ACC112 (cell line): ENCODE results near the gene SRSF1.

Experiments used
- H2AFZ ChIP-seq: fragments of 200-600 bp; sonication (generic); one replicate; pipeline ENCODE4 v1.6.0; 2017; ENCODE audit warnings: antibody characterized with exemption, low read length; ENCODE audit not compliant: unreplicated experiment
- H3K27ac ChIP-seq: fragments of 200-600 bp; sonication (generic); 2 replicates; pipeline ENCODE4 v1.5.1; 2014; ENCODE audit warnings: low read depth, mild to moderate bottlenecking, antibody characterized with exemption, low read length, moderate library complexity
- H3K27me3 ChIP-seq: fragments of 200-600 bp; sonication (generic); 2 replicates; pipeline ENCODE4 v1.6.1; 2014; ENCODE audit warnings: mild to moderate bottlenecking, antibody characterized with exemption, low read length, moderate library complexity, mixed read lengths; ENCODE audit not compliant: insufficient read depth
- H3K36me3 ChIP-seq: fragments of 200-600 bp; sonication (generic); 2 replicates; pipeline ENCODE4 v1.6.1; 2016; ENCODE audit warnings: mild to moderate bottlenecking, antibody characterized with exemption, low read length, moderate library complexity, mixed read lengths; ENCODE audit not compliant: insufficient read depth
- H3K4me1 ChIP-seq: fragments of 200-600 bp; sonication (generic); one replicate; pipeline ENCODE4 v1.6.1; 2016; ENCODE audit warnings: low read length, mixed read lengths; ENCODE audit not compliant: insufficient read depth, unreplicated experiment, control insufficient read depth
- H3K4me3 ChIP-seq: fragments of 200-600 bp; sonication (generic); 2 replicates; pipeline ENCODE4 v1.5.1; 2014; ENCODE audit warnings: mild to moderate bottlenecking, low read depth, low read length
- H3K79me2 ChIP-seq: fragments of 200-600 bp; sonication (generic); one replicate; pipeline ENCODE4 v1.6.0; 2016; ENCODE audit warnings: low read length; ENCODE audit not compliant: control insufficient read depth, unreplicated experiment, insufficient read depth

The SRSF1 gene

DNA sequence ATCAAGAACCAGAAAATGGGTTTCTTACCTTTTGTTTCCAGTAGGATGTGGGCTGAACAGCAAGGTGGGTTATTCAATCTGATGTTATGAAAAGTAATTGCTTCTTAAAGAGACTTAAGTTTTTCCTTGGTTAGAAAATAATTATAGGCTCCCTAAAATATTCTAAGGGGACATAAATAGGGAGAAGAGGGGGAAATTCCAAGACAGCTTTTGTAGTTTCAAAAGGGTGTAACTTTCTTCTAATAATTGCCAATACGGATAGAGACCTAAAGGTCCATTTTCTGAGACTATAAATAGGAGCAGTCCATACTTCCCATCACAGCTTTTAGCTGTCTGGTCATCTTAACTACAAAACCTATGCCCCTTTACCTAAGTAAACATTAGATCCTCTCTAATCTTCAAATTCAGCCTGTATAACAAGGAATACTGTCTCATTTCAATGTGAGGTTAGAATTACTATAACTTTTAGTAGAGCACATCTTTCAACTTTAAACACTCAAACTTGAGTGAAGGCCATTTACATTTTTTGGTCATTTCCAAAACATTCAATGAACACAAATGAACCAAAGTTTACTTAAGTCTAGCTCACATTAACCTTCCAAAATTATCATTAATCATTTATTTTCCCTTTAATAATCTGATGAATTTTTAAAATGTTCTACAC lies 5.5 kb downstream of the SRSF1 start:
- Histone ChIP-seq H3K36me3 (peaks cover 75% of the 10 kb centered on the region), H2AFZ (no peak overlapping the region), H3K4me1 (peaks cover 47% of the 10 kb centered on the region), H3K79me2 (peaks cover 60% of the 10 kb centered on the region), H3K27ac (peak overlapping the region; percentile 14; the same call in 1 of the 2 replicates), H3K4me3 (no peak overlapping the region; the same call in 1 of the 2 replicates), H3K27me3 (no peaks in the 10 kb centered on the region)

DNA sequence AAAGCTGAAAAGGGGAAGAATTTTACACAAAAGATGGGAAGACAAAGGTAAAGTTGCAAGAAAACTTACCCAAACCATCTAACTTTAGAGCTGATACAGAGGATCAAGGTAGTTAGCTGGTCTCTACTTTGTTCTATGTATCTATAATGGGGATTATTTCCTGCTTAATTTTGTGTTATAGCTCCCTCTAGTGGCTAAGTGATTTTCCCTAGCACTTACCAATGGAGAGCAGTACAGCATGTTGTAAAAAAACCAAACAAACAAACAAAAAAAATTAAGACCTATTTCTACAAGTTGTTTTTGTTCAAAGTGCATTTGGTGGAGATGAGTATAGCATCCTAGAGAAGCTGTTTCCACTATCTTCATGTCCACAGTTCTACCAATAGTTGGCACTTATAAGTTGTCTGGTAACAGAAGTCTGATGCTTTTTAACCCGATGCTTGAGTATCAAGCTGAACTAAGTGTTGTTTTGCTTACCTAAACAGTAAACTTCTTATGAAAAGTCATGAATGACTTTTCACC lies 7.5 kb downstream of the SRSF1 start:
- peaks cover 59% of the 10 kb centered on the region for H3K36me3 ChIP-seq
- no peaks in the 10 kb centered on the region for H3K27me3 ChIP-seq
- peaks cover 40% of the 10 kb centered on the region for H3K79me2 ChIP-seq
- H3K27ac ChIP-seq: no peak overlapping the region
- peaks cover 42% of the 10 kb centered on the region for H3K4me1 ChIP-seq
- H2AFZ ChIP-seq: no peak overlapping the region
- no peak overlapping the region for H3K4me3 ChIP-seq

DNA sequence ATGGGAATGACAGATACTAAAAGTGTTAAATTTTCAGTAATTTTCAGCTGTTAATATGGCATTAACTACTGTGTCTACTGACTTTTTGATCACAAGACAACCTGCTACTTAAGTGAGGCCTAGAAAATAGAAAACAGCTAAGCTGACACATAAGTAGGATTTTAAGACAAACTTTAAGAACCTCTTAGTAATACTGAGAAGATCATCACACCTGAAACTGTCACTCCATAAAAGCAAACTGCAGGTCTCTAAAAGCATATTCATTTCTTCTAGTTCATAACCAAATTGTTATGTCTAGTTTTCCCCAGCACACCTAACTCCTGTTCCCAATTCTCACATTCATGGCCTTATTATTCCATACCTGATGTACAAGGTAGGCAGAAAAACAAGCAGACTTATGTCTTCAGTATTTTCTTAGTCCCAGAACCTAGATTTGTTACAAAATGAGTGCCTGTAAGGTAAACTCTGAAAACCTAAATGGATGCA lies 8.0 kb downstream of the SRSF1 start:
- Histone ChIP-seq H3K4me3 (no peak overlapping the region), H3K27me3 (no peaks in the 10 kb centered on the region), H3K79me2 (peaks cover 35% of the 10 kb centered on the region), H3K4me1 (peaks cover 37% of the 10 kb centered on the region), H3K36me3 (peaks cover 54% of the 10 kb centered on the region), H3K27ac (no peak overlapping the region), H2AFZ (no peak overlapping the region)

DNA sequence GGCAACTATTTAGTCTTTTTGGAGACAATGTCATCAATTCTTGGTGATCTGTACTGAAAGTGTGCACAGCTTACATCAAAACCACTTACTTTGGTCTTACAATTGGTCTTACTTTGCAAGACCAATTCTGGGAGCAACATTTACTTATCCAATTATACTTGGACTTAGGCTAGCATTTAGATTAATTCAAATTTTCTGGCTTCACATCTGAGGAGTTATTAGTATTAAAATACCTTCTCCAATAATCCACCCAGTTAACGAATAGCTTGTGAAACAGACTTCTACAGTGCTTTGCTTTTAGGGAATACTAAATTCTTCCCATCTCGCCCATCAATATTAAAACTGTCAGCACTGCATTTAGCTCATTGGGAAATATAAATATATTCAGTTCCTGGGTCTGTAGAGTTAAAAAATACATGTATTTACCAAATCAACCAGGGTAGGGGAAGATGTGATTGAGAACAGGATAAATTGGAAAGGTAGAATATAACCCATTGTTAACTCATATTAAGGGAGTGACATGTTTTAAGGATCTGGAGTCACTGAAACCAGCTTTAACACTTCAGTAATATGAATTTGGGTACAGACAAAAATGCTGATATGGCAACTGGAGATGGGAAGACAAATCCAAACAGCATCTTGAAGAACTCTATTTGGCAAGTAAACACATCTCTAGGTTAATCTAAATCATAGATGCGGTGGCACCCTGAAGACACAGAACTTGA lies 9.8 kb downstream of the SRSF1 start:
- Histone ChIP-seq H3K4me1 (peaks cover 19% of the 10 kb centered on the region), H3K27me3 (no peaks in the 10 kb centered on the region), H3K4me3 (no peak overlapping the region), H3K79me2 (peaks cover 17% of the 10 kb centered on the region), H3K27ac (no peak overlapping the region), H3K36me3 (peaks cover 36% of the 10 kb centered on the region), H2AFZ (no peak overlapping the region)

DNA sequence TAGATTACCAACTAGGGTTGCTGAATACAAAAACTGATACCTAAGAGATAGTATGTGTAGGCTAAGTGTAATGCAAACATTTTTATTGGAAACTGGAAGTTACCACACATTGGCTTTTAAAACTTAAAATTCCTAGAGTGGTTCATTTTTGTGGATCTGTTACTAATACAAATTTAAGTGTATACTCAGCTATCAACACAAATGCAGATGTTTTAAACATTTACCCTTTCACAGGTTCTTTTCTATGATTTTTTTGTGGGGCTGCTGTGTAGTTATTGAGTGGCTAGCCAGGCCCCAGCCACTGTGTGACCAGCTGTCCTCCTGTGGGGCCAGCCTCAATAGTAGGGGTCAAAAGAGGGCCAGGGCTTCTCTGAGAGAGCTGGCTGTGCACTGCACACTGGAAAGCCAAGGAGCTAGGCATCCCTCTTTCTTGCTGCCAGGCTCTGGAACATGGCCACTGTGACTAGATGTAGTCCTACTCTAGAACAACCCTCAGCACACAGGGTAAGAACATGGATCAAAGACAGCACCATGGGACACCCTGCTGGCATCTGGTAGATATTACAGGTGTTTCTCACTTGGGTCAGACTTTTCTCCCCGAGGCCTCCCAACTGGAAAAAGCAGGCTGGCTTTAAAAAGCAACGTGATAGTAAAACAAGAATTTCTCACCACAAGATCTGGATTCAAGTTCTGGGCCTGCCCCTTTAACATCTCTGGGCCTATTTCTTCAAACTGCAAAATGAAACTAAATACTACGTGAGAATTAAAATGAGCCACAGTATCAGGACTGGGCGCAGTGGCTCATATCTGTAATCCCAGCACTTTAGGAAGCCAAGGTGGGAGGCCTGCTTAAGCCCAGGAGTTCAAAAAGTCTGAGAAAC lies 11.7 kb downstream of the SRSF1 start:
- Histone ChIP-seq H2AFZ (no peak overlapping the region), H3K79me2 (peaks cover 9% of the 10 kb centered on the region), H3K4me3 (no peak overlapping the region), H3K27ac (no peak overlapping the region), H3K4me1 (peaks cover 1% of the 10 kb centered on the region), H3K27me3 (no peaks in the 10 kb centered on the region), H3K36me3 (peaks cover 22% of the 10 kb centered on the region; the same call in 1 of the 2 replicates)

DNA sequence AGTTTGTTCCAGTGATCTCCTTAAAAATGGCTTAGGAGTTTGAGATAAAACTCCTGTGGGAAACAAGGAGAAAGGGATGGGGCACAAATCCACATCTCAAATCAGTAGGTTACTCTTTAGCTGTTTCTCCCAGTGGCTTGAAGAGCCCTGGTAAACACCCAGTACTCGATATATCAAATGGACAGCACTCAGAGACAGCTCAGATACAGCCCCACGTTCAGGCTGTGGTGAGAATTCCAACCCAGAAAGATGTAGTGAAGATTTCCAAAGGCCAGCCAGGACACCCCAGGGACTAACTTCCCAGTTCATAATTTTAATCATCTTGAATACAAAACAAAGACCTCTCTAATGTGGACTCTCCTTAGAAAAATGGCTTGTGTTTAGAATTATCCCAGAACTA lies 12.6 kb downstream of the SRSF1 start:
- Histone ChIP-seq H3K36me3 (peaks cover 17% of the 10 kb centered on the region; the same call in 1 of the 2 replicates), H3K79me2 (peaks cover 9% of the 10 kb centered on the region), H3K27ac (no peak overlapping the region), H3K27me3 (no peaks in the 10 kb centered on the region), H3K4me1 (peaks cover 8% of the 10 kb centered on the region), H2AFZ (no peak overlapping the region), H3K4me3 (no peak overlapping the region)

DNA sequence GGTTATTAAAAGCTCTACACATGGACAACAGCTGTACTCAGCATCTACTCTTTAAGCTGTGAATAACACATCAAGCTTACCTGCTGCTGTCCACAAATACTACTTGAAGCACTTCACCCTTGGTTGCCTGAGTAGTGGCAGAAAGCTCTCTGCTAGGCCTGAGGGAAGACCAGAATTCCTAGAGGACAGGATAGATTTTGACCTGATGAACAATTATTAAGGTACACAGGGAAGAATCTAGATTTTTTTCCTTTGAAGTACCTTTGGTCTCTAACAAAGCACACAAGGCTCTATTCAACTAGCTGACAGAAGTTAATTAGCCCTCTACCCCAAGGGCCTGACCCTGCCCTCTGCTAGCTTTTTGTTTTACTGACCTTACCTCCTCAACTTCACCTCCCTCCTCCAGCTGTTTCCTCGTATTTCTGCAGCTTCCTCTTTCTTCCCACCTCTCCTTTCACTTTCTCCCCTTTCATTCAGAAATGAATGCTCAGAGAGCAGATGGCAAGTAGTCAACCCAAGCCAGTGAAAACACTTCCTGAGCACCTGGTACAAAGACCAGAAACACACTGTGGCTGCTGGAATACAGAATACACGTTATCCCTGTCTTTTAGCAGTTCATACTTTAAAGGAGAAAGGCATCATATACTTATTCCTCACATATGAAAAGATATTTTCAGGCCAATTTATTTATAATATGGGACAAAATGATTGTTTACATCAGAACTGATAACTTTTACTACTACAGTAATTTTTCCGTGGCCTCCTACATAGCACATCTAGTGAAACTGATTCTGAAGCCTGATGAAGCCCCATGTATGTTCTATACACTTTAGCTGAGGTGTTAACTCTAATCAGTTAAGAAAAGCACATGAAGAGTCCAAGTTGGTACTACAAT lies 13.3 kb downstream of the SRSF1 start:
- peaks cover 15% of the 10 kb centered on the region for H3K4me1 ChIP-seq

DNA sequence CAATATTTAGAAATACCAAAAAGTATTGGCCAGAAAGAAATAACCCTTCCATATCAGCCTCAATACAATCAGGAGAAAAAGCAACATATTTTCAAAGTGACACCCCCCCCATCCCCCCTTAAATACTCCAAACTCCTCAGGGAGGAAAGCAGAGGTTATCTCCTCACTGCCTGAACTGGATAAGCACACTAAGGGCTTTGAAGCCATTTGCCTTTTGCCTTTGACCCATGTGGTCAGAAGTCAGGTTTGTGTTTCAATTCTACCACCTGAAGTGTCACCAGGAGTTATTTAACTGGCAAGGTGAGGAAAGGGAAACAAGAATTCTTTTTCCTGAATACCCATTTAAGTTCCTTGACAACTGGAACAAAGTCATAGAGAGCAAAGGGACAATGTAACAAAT lies 15.5 kb downstream of the SRSF1 start:
- Histone ChIP-seq H2AFZ (no peak overlapping the region), H3K36me3 (no peaks in the 10 kb centered on the region), H3K27me3 (no peaks in the 10 kb centered on the region), H3K4me1 (peaks cover 17% of the 10 kb centered on the region), H3K4me3 (no peak overlapping the region), H3K27ac (no peak overlapping the region), H3K79me2 (peaks cover 11% of the 10 kb centered on the region)

More for the DNA sequence above, 13.3 kb downstream of the SRSF1 start:
- H3K27ac ChIP-seq: no peak overlapping the region
- no peaks in the 10 kb centered on the region for H3K27me3 ChIP-seq
- no peak overlapping the region for H3K4me3 ChIP-seq
- H2AFZ ChIP-seq: no peak overlapping the region
- H3K79me2 ChIP-seq: peaks cover 6% of the 10 kb centered on the region
- H3K36me3 ChIP-seq: peaks cover 10% of the 10 kb centered on the region; the same call in 1 of the 2 replicates

DNA sequence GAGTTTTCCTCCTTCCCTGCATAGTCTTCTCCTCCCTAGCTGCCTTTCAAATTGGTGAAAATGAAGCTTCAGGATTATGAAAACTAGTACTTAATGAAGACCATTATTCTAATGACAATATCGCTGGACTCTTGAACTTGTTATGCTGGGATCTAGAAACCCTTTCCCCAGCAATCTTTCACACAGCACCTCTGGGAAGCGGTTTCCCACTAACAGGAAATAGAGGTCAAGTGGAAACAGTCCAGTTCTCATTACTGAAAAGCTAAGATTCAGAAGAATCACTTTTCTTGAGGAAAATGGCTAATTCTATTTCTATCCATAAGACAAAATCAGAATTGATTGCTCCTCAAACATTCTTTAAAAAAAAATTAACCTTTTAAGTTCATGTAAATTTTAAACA lies 17.0 kb downstream of the SRSF1 start:
- H3K27ac ChIP-seq: peak overlapping the region; percentile 90
- H3K79me2 ChIP-seq: peaks cover 26% of the 10 kb centered on the region
- H3K36me3 ChIP-seq: no peaks in the 10 kb centered on the region
- H3K4me1 ChIP-seq: peaks cover 21% of the 10 kb centered on the region
- no peaks in the 10 kb centered on the region for H3K27me3 ChIP-seq
- no peak overlapping the region for H2AFZ ChIP-seq
- H3K4me3 ChIP-seq: no peak overlapping the region
